Smooth muscle cell (in vitro differentiated cells): Measurements from ENCODE around the gene MKNK1. TPM values are rescaled to one million over a fixed set of nuclear protein-coding genes. Genes with fewer than 3 reads are reported as not detected.
A peak's percentile ranks its signal among the peaks of the same experiment; 100 is the strongest.

Source experiments
- DNase-seq: peaks from one replicate; lab custom pipeline; 2025; ENCODE audit not compliant: unreplicated experiment; lab: John Stamatoyannopoulos, UW
- H2AFZ ChIP-seq: fragments of 200-600 bp; sonication (generic); 2 replicates; pipeline ENCODE4 v1.6.0; 2016; ENCODE audit warnings: antibody characterized with exemption, low read depth, mild to moderate bottlenecking
- H3F3A ChIP-seq: fragments of 200-600 bp; sonication (generic); 2 replicates; pipeline ENCODE4 v1.6.0; 2017; ENCODE audit warnings: antibody characterized with exemption, low read depth
- H3K27ac ChIP-seq: fragments of 200-600 bp; sonication (generic); 2 replicates; pipeline ENCODE4 v1.5.1; 2016; ENCODE audit warnings: low read depth, mild to moderate bottlenecking
- H3K27me3 ChIP-seq: fragments of 200-600 bp; sonication (generic); 2 replicates; pipeline ENCODE4 v1.6.1; 2016; ENCODE audit warnings: low read depth, mild to moderate bottlenecking
- H3K36me3 ChIP-seq: fragments of 200-600 bp; sonication (generic); 2 replicates; pipeline ENCODE4 v1.5.1; 2016; ENCODE audit warnings: low read depth
- H3K4me1 ChIP-seq: fragments of 200-600 bp; sonication (generic); 2 replicates; pipeline ENCODE4 v1.5.1; 2016; ENCODE audit warnings: low read depth
- H3K4me2 ChIP-seq: fragments of 200-600 bp; sonication (generic); 2 replicates; pipeline ENCODE4 v1.6.0; 2016; ENCODE audit warnings: mild to moderate bottlenecking
- H3K4me3 ChIP-seq: fragments of 200-600 bp; sonication (generic); 2 replicates; pipeline ENCODE4 v1.5.1; 2016; ENCODE audit warnings: mild to moderate bottlenecking
- H3K79me2 ChIP-seq: fragments of 200-600 bp; sonication (generic); 2 replicates; pipeline ENCODE4 v1.6.0; 2016; ENCODE audit warnings: low read depth, mild to moderate bottlenecking
- H3K9ac ChIP-seq: fragments of 200-600 bp; sonication (generic); 2 replicates; pipeline ENCODE4 v1.6.0; 2016; ENCODE audit warnings: low read depth
- H3K9me3 ChIP-seq: fragments of 200-600 bp; sonication (generic); replicated peaks from 2 replicates; pipeline ENCODE4 v1.5.1; 2016; ENCODE audit warnings: low read depth
- H4K20me1 ChIP-seq: fragments of 200-600 bp; sonication (generic); 2 replicates; pipeline ENCODE4 v1.6.0; 2016; ENCODE audit warnings: low read depth
- WGBS: methylation state at CpG from one replicate; pipeline ENCODE4 v1.1.7; 2016; ENCODE audit warnings: low lambda C conversion rate; 5-methylcytosine and 5-hydroxymethylcytosine counted together
- polyA plus RNA-seq: library from polyadenylated mRNA; unstranded; fragments of >200 nt; fragmentation: Nextera tagmentation; extraction: Ambion mirVana; gene quantifications from 2 replicates; pipeline ENCODE4 v1.2.1, GENCODE V29; 2016
- total RNA-seq: library from RNA; depleted of rRNA; stranded (reverse); fragments of >200 nt; gene quantifications from 2 replicates; pipeline ENCODE4 v1.2.3, GENCODE V29; 2014
- TF ChIP-seq, protein P1 (sequence below): fragments of 200-600 bp; sonication (generic); IDR thresholded peaks from 2 replicates; pipeline ENCODE4 v1.5.1; 2017; ENCODE audit warnings: borderline replicate concordance, mild to moderate bottlenecking, antibody characterized with exemption; ENCODE audit not compliant: insufficient read depth, poor library complexity, severe bottlenecking

The MKNK1 gene
- total and polyA plus RNA-seq, 2 experiments from 2014 or later = 11.7 to 18.7 TPM

DNA sequence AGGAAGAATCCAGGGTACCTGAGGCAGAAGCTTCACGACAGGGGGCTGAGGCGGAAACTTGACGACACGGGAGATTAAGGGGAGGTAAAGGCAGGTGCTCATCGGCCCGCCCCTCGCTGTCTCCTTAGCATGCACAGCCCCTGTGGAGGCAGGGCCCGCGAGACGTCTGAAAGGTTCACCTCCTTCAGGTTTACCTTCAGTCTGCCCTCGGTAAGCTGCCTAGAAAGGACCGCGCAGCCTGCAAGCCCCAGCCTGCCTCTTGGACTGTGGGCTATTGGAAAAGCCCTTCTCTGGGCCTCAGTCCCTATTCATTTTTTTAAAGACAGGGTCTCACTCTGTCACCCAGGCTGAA is 81.1 kb downstream of the MKNK1 start:
- Histone ChIP-seq H4K20me1 (no peaks in the 10 kb centered on the region), H3K27me3 (peaks cover 42% of the 10 kb centered on the region), H3K27ac (no peak overlapping the region), H3K4me2 (peak overlapping the region; percentile 11), H3K4me1 (peaks cover 35% of the 10 kb centered on the region), H3K9ac (no peak overlapping the region), H3F3A (peaks cover 4% of the 10 kb centered on the region), H3K36me3 (no peaks in the 10 kb centered on the region), H2AFZ (no peak overlapping the region), H3K79me2 (no peaks in the 10 kb centered on the region), H3K9me3 (no peaks in the 10 kb centered on the region), H3K4me3 (no peak overlapping the region)
- DNase-seq = no peak
- TF ChIP-seq, protein P1, sequence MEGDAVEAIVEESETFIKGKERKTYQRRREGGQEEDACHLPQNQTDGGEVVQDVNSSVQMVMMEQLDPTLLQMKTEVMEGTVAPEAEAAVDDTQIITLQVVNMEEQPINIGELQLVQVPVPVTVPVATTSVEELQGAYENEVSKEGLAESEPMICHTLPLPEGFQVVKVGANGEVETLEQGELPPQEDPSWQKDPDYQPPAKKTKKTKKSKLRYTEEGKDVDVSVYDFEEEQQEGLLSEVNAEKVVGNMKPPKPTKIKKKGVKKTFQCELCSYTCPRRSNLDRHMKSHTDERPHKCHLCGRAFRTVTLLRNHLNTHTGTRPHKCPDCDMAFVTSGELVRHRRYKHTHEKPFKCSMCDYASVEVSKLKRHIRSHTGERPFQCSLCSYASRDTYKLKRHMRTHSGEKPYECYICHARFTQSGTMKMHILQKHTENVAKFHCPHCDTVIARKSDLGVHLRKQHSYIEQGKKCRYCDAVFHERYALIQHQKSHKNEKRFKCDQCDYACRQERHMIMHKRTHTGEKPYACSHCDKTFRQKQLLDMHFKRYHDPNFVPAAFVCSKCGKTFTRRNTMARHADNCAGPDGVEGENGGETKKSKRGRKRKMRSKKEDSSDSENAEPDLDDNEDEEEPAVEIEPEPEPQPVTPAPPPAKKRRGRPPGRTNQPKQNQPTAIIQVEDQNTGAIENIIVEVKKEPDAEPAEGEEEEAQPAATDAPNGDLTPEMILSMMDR = no peak
- 58% methylated on average over 13 of the region's 13 CpGs for WGBS

DNA sequence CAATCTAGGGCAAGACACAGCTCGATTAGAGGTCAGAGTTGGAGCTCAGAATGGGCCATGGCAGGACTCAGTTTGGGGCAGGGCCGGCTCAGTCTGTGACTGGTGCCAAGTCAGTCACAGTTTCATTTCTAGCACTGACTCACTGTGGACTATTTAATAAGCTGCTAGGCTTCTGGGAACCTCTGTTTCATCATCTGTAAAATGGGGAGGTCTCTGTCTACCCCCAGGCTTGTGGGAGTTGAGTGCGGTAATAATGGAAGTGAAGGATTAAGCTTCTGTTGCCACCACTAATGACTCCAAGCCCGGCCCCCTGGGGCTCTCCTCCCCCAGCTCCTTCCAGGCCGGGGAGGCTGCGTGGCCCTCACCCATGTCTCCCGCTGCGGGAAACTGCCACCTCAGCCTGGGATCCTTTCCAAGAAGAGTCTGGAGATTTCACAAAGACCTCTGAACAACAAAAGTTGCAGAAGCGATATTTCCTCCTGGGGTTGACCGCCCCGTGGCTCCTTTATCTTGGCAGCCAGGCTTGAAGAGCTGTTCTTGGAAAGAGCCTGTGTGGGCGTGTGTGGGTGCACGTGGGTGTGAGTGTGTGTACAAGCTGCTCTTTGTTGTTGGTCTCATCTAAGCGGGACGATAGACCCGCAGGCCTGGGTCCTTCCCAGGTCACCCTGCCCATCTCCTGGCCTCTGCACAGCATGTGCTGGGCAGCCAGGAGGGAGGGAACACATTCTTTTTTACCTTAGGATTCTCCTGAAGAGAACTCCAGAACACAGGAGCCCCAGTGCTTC is 81.7 kb downstream of the MKNK1 start:
- H3K4me1 ChIP-seq = peaks cover 36% of the 10 kb centered on the region
- H3K4me3 ChIP-seq = no peak overlapping the region
- H3F3A ChIP-seq = peaks cover 4% of the 10 kb centered on the region
- H3K27ac ChIP-seq = peak overlapping the region; percentile 45
- TF ChIP-seq, protein P1 = no peak
- no peak for DNase-seq
- H4K20me1 ChIP-seq = no peaks in the 10 kb centered on the region
- WGBS = 21% methylated on average over 16 of the region's 16 CpGs
- no peak overlapping the region for H3K9ac ChIP-seq
- no peak overlapping the region for H2AFZ ChIP-seq
- H3K79me2 ChIP-seq = no peaks in the 10 kb centered on the region
- no peaks in the 10 kb centered on the region for H3K9me3 ChIP-seq
- H3K36me3 ChIP-seq = no peaks in the 10 kb centered on the region
- H3K4me2 ChIP-seq = peak overlapping the region; percentile 11
- peaks cover 39% of the 10 kb centered on the region for H3K27me3 ChIP-seq

DNA sequence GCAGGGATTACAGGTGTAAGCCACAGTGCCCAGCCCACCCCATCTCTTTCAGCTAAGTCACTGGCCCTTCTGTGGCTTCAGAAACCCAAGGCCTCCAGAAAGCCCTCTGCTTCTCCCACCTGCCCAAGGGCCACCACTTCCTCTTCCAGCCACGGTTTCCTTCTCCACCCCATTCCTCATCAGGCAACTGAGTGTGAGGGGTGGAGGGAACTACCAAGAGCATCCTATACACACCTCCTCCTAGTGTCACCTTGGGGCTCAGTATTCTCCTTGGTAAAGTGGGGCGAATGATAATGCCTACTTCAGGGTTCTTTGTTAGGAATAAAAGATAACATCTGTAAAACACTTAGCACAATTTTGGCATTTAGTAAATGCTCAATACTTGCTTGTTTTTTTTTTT is 82.7 kb downstream of the MKNK1 start:
- Histone ChIP-seq H3K9me3 (no peaks in the 10 kb centered on the region), H3K36me3 (no peaks in the 10 kb centered on the region), H3K27ac (peak overlapping the region; percentile 45), H4K20me1 (no peaks in the 10 kb centered on the region), H3K27me3 (peaks cover 29% of the 10 kb centered on the region), H3K79me2 (no peaks in the 10 kb centered on the region), H3K4me3 (no peak overlapping the region), H3K4me1 (peaks cover 37% of the 10 kb centered on the region), H3F3A (peaks cover 4% of the 10 kb centered on the region), H2AFZ (no peak overlapping the region), H3K4me2 (no peak overlapping the region), H3K9ac (no peak overlapping the region)
- 89% methylated on average over 2 of the region's 2 CpGs for WGBS
- TF ChIP-seq, protein P1 = no peak
- DNase-seq = no peak
